HL-60 (cell line): ENCODE data around the gene NAT9.

Experiments
- TF ChIP-seq, protein P1 (sequence below): IDR thresholded peaks from one replicate; pipeline ENCODE4 v1.5.1; 2011; ENCODE audit warnings: low read length, control low read depth, inconsistent platforms; ENCODE audit not compliant: insufficient read depth
- TF ChIP-seq, protein P2 (sequence below): IDR thresholded peaks from 2 replicates; pipeline ENCODE4 v1.6.1; 2012; ENCODE audit warnings: low read depth; ENCODE audit not compliant: insufficient replicate concordance

DNA sequence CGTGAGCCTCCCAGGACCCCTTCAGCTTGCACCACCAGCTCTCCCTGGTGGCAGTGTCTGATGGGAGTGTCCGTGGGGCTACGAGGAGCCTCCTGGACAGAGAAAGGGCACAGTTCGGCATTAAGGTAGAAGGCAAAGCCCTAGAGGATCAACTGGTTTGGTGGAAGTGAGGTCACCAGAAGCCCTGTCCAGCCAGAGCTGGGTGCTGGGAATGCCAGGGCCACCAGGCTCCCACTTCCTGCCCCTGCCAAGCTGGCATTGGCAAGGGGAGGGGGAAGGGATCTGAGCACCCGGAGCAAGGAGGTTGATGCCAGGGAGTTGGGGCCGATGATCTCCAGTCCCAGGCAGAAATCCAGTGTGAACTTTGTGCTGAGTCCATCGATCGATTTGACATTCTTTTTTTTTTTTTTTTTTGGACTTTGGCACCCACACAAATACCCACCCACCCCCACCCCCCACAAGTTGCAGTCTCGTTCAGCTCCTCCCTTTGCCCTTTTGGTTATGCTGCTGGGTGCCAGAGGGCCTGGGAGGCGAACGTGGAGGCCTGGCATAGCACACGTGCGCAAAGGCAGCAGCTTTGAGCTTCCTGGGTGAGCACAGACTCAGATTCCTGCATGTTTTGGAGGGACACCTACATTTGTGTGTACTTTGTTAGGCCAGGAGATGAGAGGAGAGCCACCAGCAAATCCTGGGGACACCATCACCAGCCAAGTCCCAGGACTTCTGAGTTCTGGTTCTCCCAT lies 25.6 kb downstream of the NAT9 start:
- TF ChIP-seq, protein P1, sequence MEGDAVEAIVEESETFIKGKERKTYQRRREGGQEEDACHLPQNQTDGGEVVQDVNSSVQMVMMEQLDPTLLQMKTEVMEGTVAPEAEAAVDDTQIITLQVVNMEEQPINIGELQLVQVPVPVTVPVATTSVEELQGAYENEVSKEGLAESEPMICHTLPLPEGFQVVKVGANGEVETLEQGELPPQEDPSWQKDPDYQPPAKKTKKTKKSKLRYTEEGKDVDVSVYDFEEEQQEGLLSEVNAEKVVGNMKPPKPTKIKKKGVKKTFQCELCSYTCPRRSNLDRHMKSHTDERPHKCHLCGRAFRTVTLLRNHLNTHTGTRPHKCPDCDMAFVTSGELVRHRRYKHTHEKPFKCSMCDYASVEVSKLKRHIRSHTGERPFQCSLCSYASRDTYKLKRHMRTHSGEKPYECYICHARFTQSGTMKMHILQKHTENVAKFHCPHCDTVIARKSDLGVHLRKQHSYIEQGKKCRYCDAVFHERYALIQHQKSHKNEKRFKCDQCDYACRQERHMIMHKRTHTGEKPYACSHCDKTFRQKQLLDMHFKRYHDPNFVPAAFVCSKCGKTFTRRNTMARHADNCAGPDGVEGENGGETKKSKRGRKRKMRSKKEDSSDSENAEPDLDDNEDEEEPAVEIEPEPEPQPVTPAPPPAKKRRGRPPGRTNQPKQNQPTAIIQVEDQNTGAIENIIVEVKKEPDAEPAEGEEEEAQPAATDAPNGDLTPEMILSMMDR = no peak
- TF ChIP-seq, protein P2, sequence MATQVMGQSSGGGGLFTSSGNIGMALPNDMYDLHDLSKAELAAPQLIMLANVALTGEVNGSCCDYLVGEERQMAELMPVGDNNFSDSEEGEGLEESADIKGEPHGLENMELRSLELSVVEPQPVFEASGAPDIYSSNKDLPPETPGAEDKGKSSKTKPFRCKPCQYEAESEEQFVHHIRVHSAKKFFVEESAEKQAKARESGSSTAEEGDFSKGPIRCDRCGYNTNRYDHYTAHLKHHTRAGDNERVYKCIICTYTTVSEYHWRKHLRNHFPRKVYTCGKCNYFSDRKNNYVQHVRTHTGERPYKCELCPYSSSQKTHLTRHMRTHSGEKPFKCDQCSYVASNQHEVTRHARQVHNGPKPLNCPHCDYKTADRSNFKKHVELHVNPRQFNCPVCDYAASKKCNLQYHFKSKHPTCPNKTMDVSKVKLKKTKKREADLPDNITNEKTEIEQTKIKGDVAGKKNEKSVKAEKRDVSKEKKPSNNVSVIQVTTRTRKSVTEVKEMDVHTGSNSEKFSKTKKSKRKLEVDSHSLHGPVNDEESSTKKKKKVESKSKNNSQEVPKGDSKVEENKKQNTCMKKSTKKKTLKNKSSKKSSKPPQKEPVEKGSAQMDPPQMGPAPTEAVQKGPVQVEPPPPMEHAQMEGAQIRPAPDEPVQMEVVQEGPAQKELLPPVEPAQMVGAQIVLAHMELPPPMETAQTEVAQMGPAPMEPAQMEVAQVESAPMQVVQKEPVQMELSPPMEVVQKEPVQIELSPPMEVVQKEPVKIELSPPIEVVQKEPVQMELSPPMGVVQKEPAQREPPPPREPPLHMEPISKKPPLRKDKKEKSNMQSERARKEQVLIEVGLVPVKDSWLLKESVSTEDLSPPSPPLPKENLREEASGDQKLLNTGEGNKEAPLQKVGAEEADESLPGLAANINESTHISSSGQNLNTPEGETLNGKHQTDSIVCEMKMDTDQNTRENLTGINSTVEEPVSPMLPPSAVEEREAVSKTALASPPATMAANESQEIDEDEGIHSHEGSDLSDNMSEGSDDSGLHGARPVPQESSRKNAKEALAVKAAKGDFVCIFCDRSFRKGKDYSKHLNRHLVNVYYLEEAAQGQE = no peak
